IMR-90 (cell line): ENCODE data around the gene TBC1D22A. TPM values are rescaled to one million over a fixed set of nuclear protein-coding genes. Genes with fewer than 3 reads are reported as not detected.

Source experiments
- ATAC-seq: fragments of 200-7000 bp; cut with Tn5 transposase; 2 replicates; pipeline ENCODE4 v1.9.1; 2020; ENCODE audit warnings: low read depth, mild to moderate bottlenecking, moderate library complexity
- BruUV-seq: library from RNA; stranded (reverse); fragments of 400-500 nt; replicated peaks from 2 replicates; lab custom pipeline; 2021; lab: Mats Ljungman, UMichigan
- CTCF ChIA-PET: fragments of 300-600 bp; formaldehyde crosslinking; extraction: SDS; loops from one replicate; lab custom pipeline; 2021; ENCODE audit warnings: antibody characterized with exemption; lab: Yijun Ruan, JAX
- POLR2A ChIA-PET: fragments of 300-600 bp; sonication (Branson Sonifier 250); formaldehyde crosslinking; loops from one replicate; lab custom pipeline; 2022; ENCODE audit warnings: antibody characterized with exemption; ENCODE audit not compliant: unreplicated experiment; lab: Charles Lee
- DNase-seq: peaks from one replicate; pipeline ENCODE4 v3.0.0; 2013
- H2AFZ ChIP-seq: replicated peaks from 2 replicates; pipeline ENCODE3; 2013; ENCODE audit warnings: low read length, mild to moderate bottlenecking; ENCODE audit not compliant: poor library complexity
- H2AK5ac ChIP-seq: 2 replicates; pipeline ENCODE4 v1.6.1; 2013; ENCODE audit warnings: low read depth, low read length, inconsistent platforms
- H2AK9ac ChIP-seq: replicated peaks from 2 replicates; pipeline ENCODE3; 2013; ENCODE audit warnings: mild to moderate bottlenecking, low read depth, low read length, moderate library complexity; ENCODE audit not compliant: poor library complexity
- H2BK120ac ChIP-seq: 2 replicates; pipeline ENCODE4 v1.6.1; 2013; ENCODE audit warnings: low read depth, low read length, inconsistent platforms
- H2BK15ac ChIP-seq: 3 replicates; pipeline ENCODE4 v1.6.1; 2013; ENCODE audit warnings: low read depth, low read length, inconsistent platforms
- H2BK20ac ChIP-seq: 2 replicates; pipeline ENCODE4 v1.6.1; 2013; ENCODE audit warnings: low read depth, mild to moderate bottlenecking, inconsistent platforms, low read length, moderate library complexity
- H2BK5ac ChIP-seq: 2 replicates; pipeline ENCODE4 v1.6.1; 2013; ENCODE audit warnings: mild to moderate bottlenecking, low read depth, low read length, inconsistent platforms; ENCODE audit not compliant: poor library complexity, severe bottlenecking
- H3K14ac ChIP-seq: replicated peaks from 2 replicates; pipeline ENCODE4 v1.6.1; 2013; ENCODE audit warnings: low read depth, low read length, inconsistent platforms
- H3K18ac ChIP-seq: 2 replicates; pipeline ENCODE4 v1.6.1; 2013; ENCODE audit warnings: low read depth, low read length, control low read depth
- H3K23ac ChIP-seq: 2 replicates; pipeline ENCODE4 v1.6.1; 2013; ENCODE audit warnings: low read depth, low read length, inconsistent platforms
- H3K27ac ChIP-seq: 2 replicates; pipeline ENCODE4 v1.5.1; 2013; ENCODE audit warnings: mild to moderate bottlenecking, control low read depth, low read length; ENCODE audit not compliant: insufficient read depth
- H3K27me3 ChIP-seq: 2 replicates; pipeline ENCODE4 v1.6.1; 2013; ENCODE audit warnings: low read length; ENCODE audit not compliant: control insufficient read depth, insufficient read depth
- H3K36me3 ChIP-seq: 2 replicates; pipeline ENCODE4 v1.6.1; 2013; ENCODE audit warnings: low read length, mixed read lengths; ENCODE audit not compliant: control insufficient read depth, insufficient read depth
- H3K4ac ChIP-seq: 2 replicates; pipeline ENCODE4 v1.6.1; 2013; ENCODE audit warnings: low read depth, low read length, inconsistent platforms
- H3K4me1 ChIP-seq: 2 replicates; pipeline ENCODE4 v1.6.1; 2013; ENCODE audit warnings: low read length, mixed read lengths; ENCODE audit not compliant: control insufficient read depth, insufficient read depth
- H3K4me2 ChIP-seq: 2 replicates; pipeline ENCODE4 v1.6.1; 2013; ENCODE audit warnings: low read depth, mild to moderate bottlenecking, control low read depth, low read length, moderate library complexity
- H3K4me3 ChIP-seq: 2 replicates; pipeline ENCODE4 v1.5.1; 2013; ENCODE audit warnings: low read depth, mild to moderate bottlenecking, control low read depth, low read length, moderate library complexity; ENCODE audit not compliant: insufficient read depth
- H3K56ac ChIP-seq: 2 replicates; pipeline ENCODE4 v1.6.1; 2013; ENCODE audit warnings: low read length, inconsistent platforms; ENCODE audit not compliant: insufficient read depth; ENCODE audit errors: extremely low read depth
- H3K79me1 ChIP-seq, 2 experiments: 2 replicates each; pipeline ENCODE4 v1.6.1; 2013; ENCODE audit warnings: low read length in 2 of 2, inconsistent platforms in 1 of 2, low read depth in 1 of 2
- H3K9ac ChIP-seq: 2 replicates; pipeline ENCODE4 v1.6.1; 2013; ENCODE audit warnings: low read depth, low read length, control low read depth
- H3K9me1 ChIP-seq: 2 replicates; pipeline ENCODE4 v1.6.1; 2013; ENCODE audit warnings: low read length, inconsistent platforms; ENCODE audit not compliant: insufficient read depth
- H3K9me3 ChIP-seq: 2 replicates; pipeline ENCODE4 v1.6.1; 2013; ENCODE audit warnings: low read length; ENCODE audit not compliant: control insufficient read depth, insufficient read depth
- H4K20me1 ChIP-seq: 2 replicates; pipeline ENCODE4 v1.6.1; 2013; ENCODE audit warnings: low read length, inconsistent platforms; ENCODE audit not compliant: insufficient read depth
- H4K5ac ChIP-seq: 2 replicates; pipeline ENCODE4 v1.6.1; 2013; ENCODE audit warnings: mild to moderate bottlenecking, low read depth, low read length, control low read depth
- H4K8ac ChIP-seq, 2 experiments: 2 replicates each; pipeline ENCODE4 v1.6.1; 2013; ENCODE audit warnings: low read depth in 2 of 2, low read length in 2 of 2, control low read depth in 1 of 2, inconsistent platforms in 1 of 2
- H4K91ac ChIP-seq: 2 replicates; pipeline ENCODE4 v1.6.1; 2013; ENCODE audit warnings: low read depth, low read length, inconsistent platforms; ENCODE audit not compliant: insufficient read depth
- FOS ChIP-seq: fragments of 150-350 bp; IDR thresholded peaks from 2 replicates; pipeline ENCODE4 v1.6.1; 2016; ENCODE audit warnings: low read depth, low read length
- NFE2L2 ChIP-seq: fragments of 150-350 bp; IDR thresholded peaks from 2 replicates; pipeline ENCODE4 v1.6.1; 2016; ENCODE audit warnings: low read depth, mild to moderate bottlenecking, low read length
- RCOR1 ChIP-seq: IDR thresholded peaks from 2 replicates; pipeline ENCODE4 v1.6.1; 2012; ENCODE audit warnings: mild to moderate bottlenecking, low read length, improper control_type of control experiment; ENCODE audit not compliant: insufficient replicate concordance
- WGBS, 2 experiments: methylation state at CpG; one replicate each; pipeline versions ENCODE4 v1.1.5 to v1.1.7; 2013; ENCODE audit warnings: missing lambda C conversion rate in 2 of 2; ENCODE audit not compliant: insufficient read length in 1 of 2; ENCODE audit errors: extremely low coverage in 2 of 2; 5-methylcytosine and 5-hydroxymethylcytosine counted together
- dilution Hi-C: fragments of 300-500 bp; cut with HindIII; formaldehyde crosslinking; loops from one replicate; pipeline ENCODE4 v1.14.3; 2018; ENCODE audit warnings: low sequenced_read_pairs; ENCODE audit not compliant: unreplicated experiment
- in situ Hi-C: fragments of 300-500 bp; cut with MboI; formaldehyde crosslinking; loops from 3 replicates; pipeline ENCODE4 v1.14.3; 2019; ENCODE audit warnings: low sequenced_read_pairs, inconsistent platforms, mixed read lengths
- intact Hi-C: fragments of 100-400 bp; cut with micrococcal nuclease; formaldehyde crosslinking; loops from 2 replicates; pipeline ENCODE4 v1.10.0; 2022
- polyA plus RNA-seq, 3 experiments: library from polyadenylated mRNA; depleted of rRNA; stranded (reverse); fragments of >200 nt; gene quantifications; 2 replicates each; pipeline ENCODE4 v1.2.3, GENCODE V29; 2012; ENCODE audit warnings: low replicate concordance in 1 of 3
- total RNA-seq: library from RNA; depleted of rRNA; stranded (reverse); fragments of >200 nt; gene quantifications from 2 replicates; pipeline ENCODE4 v1.2.3, GENCODE V29; 2012
- TF ChIP-seq, protein P1 (sequence below): conservative IDR thresholded peaks from 2 replicates; pipeline ENCODE4 v1.5.1; 2012; ENCODE audit warnings: mild to moderate bottlenecking, low read depth, low read length, improper control_type of control experiment
- TF ChIP-seq, protein P2 (sequence below): fragments of 150-350 bp; IDR thresholded peaks from 2 replicates; pipeline ENCODE4 v1.6.1; 2017; ENCODE audit warnings: mild to moderate bottlenecking, antibody characterized with exemption, low read length, low read depth

The TBC1D22A gene
- total and polyA plus RNA-seq, 2 of the 4 experiments (the other 2 are of a cell fraction): 9.0 to 16.7 TPM

DNA sequence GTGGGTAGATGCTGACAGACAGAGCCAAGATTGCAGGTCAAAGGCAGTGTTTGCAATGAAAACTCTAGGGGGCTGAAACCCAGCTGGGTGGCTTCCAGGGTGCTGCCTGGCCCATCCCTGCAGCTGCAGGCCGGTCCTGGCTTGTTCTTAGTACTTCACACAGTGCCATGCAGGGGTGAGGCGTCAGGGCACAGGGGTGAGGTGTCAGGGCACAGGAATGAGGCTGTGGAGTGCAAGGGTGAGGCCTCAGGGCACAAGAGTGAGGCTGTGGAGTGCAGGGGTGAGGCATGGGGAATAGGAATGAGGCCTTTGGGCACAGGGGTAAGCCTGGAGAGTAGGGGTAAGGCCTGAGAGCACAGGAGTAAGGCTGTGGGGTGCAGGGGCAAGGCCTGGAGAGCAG is 337.6 kb downstream of the TBC1D22A start:
- TF ChIP-seq RCOR1 (no peak), FOS (no peak), NFE2L2 (no peak)
- TF ChIP-seq, protein P1, sequence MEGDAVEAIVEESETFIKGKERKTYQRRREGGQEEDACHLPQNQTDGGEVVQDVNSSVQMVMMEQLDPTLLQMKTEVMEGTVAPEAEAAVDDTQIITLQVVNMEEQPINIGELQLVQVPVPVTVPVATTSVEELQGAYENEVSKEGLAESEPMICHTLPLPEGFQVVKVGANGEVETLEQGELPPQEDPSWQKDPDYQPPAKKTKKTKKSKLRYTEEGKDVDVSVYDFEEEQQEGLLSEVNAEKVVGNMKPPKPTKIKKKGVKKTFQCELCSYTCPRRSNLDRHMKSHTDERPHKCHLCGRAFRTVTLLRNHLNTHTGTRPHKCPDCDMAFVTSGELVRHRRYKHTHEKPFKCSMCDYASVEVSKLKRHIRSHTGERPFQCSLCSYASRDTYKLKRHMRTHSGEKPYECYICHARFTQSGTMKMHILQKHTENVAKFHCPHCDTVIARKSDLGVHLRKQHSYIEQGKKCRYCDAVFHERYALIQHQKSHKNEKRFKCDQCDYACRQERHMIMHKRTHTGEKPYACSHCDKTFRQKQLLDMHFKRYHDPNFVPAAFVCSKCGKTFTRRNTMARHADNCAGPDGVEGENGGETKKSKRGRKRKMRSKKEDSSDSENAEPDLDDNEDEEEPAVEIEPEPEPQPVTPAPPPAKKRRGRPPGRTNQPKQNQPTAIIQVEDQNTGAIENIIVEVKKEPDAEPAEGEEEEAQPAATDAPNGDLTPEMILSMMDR: no peak
- TF ChIP-seq, protein P2, sequence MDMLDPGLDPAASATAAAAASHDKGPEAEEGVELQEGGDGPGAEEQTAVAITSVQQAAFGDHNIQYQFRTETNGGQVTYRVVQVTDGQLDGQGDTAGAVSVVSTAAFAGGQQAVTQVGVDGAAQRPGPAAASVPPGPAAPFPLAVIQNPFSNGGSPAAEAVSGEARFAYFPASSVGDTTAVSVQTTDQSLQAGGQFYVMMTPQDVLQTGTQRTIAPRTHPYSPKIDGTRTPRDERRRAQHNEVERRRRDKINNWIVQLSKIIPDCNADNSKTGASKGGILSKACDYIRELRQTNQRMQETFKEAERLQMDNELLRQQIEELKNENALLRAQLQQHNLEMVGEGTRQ: no peak
- H3K9me1 ChIP-seq: no peaks in the 10 kb centered on the region; the same call in 1 of the 2 replicates
- BruUV-seq: no TSS peak
- H3K9ac ChIP-seq: no peak overlapping the region
- H2AFZ ChIP-seq: no peak overlapping the region
- POLR2A ChIA-PET: no interaction called here
- no peak overlapping the region for H2AK9ac ChIP-seq
- no peaks in the 10 kb centered on the region for H4K20me1 ChIP-seq
- no peaks in the 10 kb centered on the region for H3K9me3 ChIP-seq
- no peak overlapping the region for H4K5ac ChIP-seq
- H3K36me3 ChIP-seq: no peaks in the 10 kb centered on the region; the same call in 1 of the 2 replicates
- H3K4me3 ChIP-seq: no peak overlapping the region
- ATAC-seq (no peak), DNase-seq (no peak)
- dilution Hi-C loops (no loop called here), intact Hi-C loops (no loop called here), in situ Hi-C loops (no loop called here)
- H3K4ac ChIP-seq: no peak overlapping the region
- no peak overlapping the region for H3K14ac ChIP-seq
- H2BK120ac ChIP-seq: no peak overlapping the region
- no peak overlapping the region for H2BK5ac ChIP-seq
- no peak overlapping the region for H4K8ac ChIP-seq
- H3K56ac ChIP-seq: no peak overlapping the region
- no peak overlapping the region for H3K27ac ChIP-seq
- no peak overlapping the region for H3K4me2 ChIP-seq
- H3K23ac ChIP-seq: no peak overlapping the region
- no peaks in the 10 kb centered on the region for H3K27me3 ChIP-seq
- no peak overlapping the region for H2BK20ac ChIP-seq
- no peak overlapping the region for H4K91ac ChIP-seq
- CTCF ChIA-PET: no interaction called here
- peaks cover 0 to 8% of the 10 kb centered on the region in 2 experiments; a peak in 1 of 4 replicates for H3K79me1 ChIP-seq
- WGBS, 2 experiments: 67% methylated on average over 2 of the region's 2 CpGs; no CpG with 5 or more reads in 1 of the 2 experiments
- H3K18ac ChIP-seq: no peak overlapping the region
- no peak overlapping the region for H2AK5ac ChIP-seq
- H3K4me1 ChIP-seq: peaks cover 6% of the 10 kb centered on the region
- H2BK15ac ChIP-seq: no peak overlapping the region
